NB4 (cell line): ENCODE data around the gene KRT2.

Experiments used
- MYC ChIP-seq: IDR thresholded peaks from 2 replicates; pipeline ENCODE4 v1.6.1; 2011; ENCODE audit warnings: low read depth, low read length
- POLR2A ChIP-seq: IDR thresholded peaks from 2 replicates; pipeline ENCODE4 v1.6.1; 2011; ENCODE audit warnings: mild to moderate bottlenecking; ENCODE audit not compliant: insufficient read length; ENCODE audit errors: extremely low read depth
- TF ChIP-seq, protein P1 (sequence below): IDR thresholded peaks from one replicate; pipeline ENCODE4 v1.5.1; 2012; ENCODE audit warnings: low read depth, low read length
- TF ChIP-seq, protein P2 (sequence below): IDR thresholded peaks from 2 replicates; pipeline ENCODE4 v1.6.1; 2011; ENCODE audit warnings: low read depth, low read length

DNA sequence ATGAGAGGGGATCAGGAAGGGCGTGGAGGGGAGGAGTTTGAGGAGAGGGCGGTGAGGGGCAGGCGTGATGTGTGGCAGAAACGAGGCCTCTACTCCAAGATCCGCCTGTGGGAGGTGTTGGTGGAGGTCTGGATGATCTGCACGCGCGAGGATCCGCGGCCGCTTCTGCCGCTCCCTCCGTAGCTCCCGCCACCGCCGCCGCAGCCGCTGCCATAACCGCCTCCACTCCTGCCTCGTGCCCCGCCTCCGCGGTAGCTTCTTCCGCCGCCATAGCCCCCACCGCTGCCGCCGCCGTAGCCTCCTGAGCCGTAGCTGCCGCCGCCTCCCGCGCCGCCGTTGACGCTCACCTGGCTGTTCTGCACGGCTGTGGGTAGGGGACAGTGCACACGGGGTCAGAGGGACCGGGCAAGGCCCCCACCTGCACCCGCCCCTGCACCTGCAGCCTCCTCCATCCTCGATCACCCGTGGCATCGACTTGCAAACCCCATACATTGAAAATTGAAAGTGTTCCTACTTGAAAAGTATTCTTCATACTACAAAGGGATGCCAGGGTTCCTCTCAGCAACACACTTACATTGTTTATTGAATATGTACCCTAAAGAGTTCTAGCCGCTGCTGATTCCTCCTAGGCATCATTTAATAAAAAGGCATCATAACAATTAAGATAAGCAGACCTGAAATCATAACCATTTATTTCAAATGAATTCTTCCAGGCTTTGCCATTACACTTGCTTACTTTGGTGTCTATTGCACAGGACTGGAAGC, 39.2 kb upstream of the KRT2 start:
- TF ChIP-seq POLR2A (no peak), MYC (no peak)
- TF ChIP-seq, protein P1, sequence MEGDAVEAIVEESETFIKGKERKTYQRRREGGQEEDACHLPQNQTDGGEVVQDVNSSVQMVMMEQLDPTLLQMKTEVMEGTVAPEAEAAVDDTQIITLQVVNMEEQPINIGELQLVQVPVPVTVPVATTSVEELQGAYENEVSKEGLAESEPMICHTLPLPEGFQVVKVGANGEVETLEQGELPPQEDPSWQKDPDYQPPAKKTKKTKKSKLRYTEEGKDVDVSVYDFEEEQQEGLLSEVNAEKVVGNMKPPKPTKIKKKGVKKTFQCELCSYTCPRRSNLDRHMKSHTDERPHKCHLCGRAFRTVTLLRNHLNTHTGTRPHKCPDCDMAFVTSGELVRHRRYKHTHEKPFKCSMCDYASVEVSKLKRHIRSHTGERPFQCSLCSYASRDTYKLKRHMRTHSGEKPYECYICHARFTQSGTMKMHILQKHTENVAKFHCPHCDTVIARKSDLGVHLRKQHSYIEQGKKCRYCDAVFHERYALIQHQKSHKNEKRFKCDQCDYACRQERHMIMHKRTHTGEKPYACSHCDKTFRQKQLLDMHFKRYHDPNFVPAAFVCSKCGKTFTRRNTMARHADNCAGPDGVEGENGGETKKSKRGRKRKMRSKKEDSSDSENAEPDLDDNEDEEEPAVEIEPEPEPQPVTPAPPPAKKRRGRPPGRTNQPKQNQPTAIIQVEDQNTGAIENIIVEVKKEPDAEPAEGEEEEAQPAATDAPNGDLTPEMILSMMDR, result no peak
- TF ChIP-seq, protein P2, sequence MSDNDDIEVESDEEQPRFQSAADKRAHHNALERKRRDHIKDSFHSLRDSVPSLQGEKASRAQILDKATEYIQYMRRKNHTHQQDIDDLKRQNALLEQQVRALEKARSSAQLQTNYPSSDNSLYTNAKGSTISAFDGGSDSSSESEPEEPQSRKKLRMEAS, result no peak
